Liver (tissue), 9 donors: ENCODE measurements around the gene MTF1. TPM values are rescaled to one million over a fixed set of nuclear protein-coding genes. Genes with fewer than 3 reads are reported as not detected.
A peak's percentile ranks its signal among the peaks of the same experiment; 100 is the strongest.
"Not testable (repeated sequence)": the region's sequence is repeated elsewhere in the genome, so short reads cannot be mapped to it uniquely, and the experiment has no call there.

Experiments used
- DNase-seq: peaks from one replicate; pipeline ENCODE4 v3.0.0-alpha.2; 2017; ENCODE audit warnings: low spot score
- H3K27ac ChIP-seq, 2 donors: one replicate each; pipeline ENCODE4 v1.7.0; 2013; ENCODE audit warnings: inconsistent platforms in 2 of 2, low read length in 2 of 2, control low read depth in 1 of 2, low read depth in 1 of 2, mild to moderate bottlenecking in 1 of 2
- H3K27me3 ChIP-seq, 4 donors: one replicate each; pipeline versions ENCODE4 v1.6.1 to v1.7.0; 2013; ENCODE audit warnings: low read length in 3 of 4, inconsistent platforms in 1 of 4, mild to moderate bottlenecking in 1 of 4, moderate library complexity in 1 of 4; ENCODE audit not compliant: control insufficient read depth in 4 of 4, insufficient read depth in 4 of 4
- H3K36me3 ChIP-seq, 4 donors: one replicate each; pipeline versions ENCODE4 v1.6.1 to v1.7.0; 2013; ENCODE audit warnings: low read length in 3 of 4, mild to moderate bottlenecking in 3 of 4, low read depth in 1 of 4, moderate library complexity in 1 of 4; ENCODE audit not compliant: control insufficient read depth in 4 of 4, insufficient read depth in 3 of 4
- H3K4me1 ChIP-seq, 4 donors: one replicate each; pipeline versions ENCODE4 v1.6.1 to v1.7.0; 2013; ENCODE audit warnings: low read length in 3 of 4, mild to moderate bottlenecking in 3 of 4, moderate library complexity in 1 of 4; ENCODE audit not compliant: control insufficient read depth in 4 of 4, insufficient read depth in 4 of 4
- H3K4me3 ChIP-seq, 3 donors: one replicate each; pipeline versions ENCODE4 v1.6.1 to v1.7.0; 2013; ENCODE audit warnings: low read length in 3 of 3, control low read depth in 1 of 3, low read depth in 1 of 3, mild to moderate bottlenecking in 1 of 3
- H3K9ac ChIP-seq, 2 donors: one replicate each; pipeline ENCODE4 v1.7.0; 2013; ENCODE audit warnings: low read length in 2 of 2, mild to moderate bottlenecking in 2 of 2, moderate library complexity in 2 of 2, control low read depth in 1 of 2, low read depth in 1 of 2
- H3K9me3 ChIP-seq, 4 donors: one replicate each; pipeline versions ENCODE4 v1.6.1 to v1.7.0; 2013; ENCODE audit warnings: low read length in 3 of 4; ENCODE audit not compliant: control insufficient read depth in 4 of 4
- ATF3 ChIP-seq: IDR thresholded peaks from 2 replicates; pipeline ENCODE4 v1.6.1; 2016; ENCODE audit warnings: antibody characterized with exemption
- CTCF ChIP-seq: fragments of 150-350 bp; IDR thresholded peaks from 2 replicates; pipeline ENCODE4 v1.5.1; 2017; ENCODE audit warnings: improper control_type of control experiment, low read depth, low read length; ENCODE audit not compliant: missing input control
- EGR1 ChIP-seq, 2 donors: IDR thresholded peaks; 2 replicates each; pipeline ENCODE4 v1.6.1; 2016 to 2018; ENCODE audit warnings: antibody characterized with exemption in 2 of 2, low read depth in 2 of 2
- FOXA1 ChIP-seq: IDR thresholded peaks from 2 replicates; pipeline ENCODE4 v1.6.1; 2016; ENCODE audit warnings: antibody characterized with exemption
- FOXA2 ChIP-seq: IDR thresholded peaks from 2 replicates; pipeline ENCODE4 v1.6.1; 2016; ENCODE audit warnings: antibody characterized with exemption
- GABPA ChIP-seq, 2 donors: IDR thresholded peaks in 1 of 2; conservative IDR thresholded peaks in 1 of 2; 2 replicates each; pipeline ENCODE4 v1.6.1; 2016; ENCODE audit warnings: antibody characterized with exemption in 2 of 2, mild to moderate bottlenecking in 1 of 2, moderate library complexity in 1 of 2
- HNF4A ChIP-seq, 2 donors: conservative IDR thresholded peaks; 2 replicates each; pipeline ENCODE4 v1.6.1; 2016; ENCODE audit warnings: antibody characterized with exemption in 2 of 2, mild to moderate bottlenecking in 2 of 2
- HNF4G ChIP-seq: IDR thresholded peaks from 2 replicates; pipeline ENCODE4 v1.6.1; 2016; ENCODE audit warnings: antibody characterized with exemption
- JUND ChIP-seq, 2 donors: IDR thresholded peaks; 2 replicates each; pipeline ENCODE4 v1.6.1; 2016; ENCODE audit warnings: antibody characterized with exemption in 2 of 2
- MAX ChIP-seq: IDR thresholded peaks from 2 replicates; pipeline ENCODE4 v1.6.1; 2016; ENCODE audit warnings: antibody characterized with exemption
- NR2F2 ChIP-seq: IDR thresholded peaks from 2 replicates; pipeline ENCODE4 v1.6.1; 2016; ENCODE audit warnings: antibody characterized with exemption
- RAD21 ChIP-seq, 2 donors: IDR thresholded peaks; 2 replicates each; pipeline ENCODE4 v1.6.1; 2016; ENCODE audit warnings: antibody characterized with exemption in 2 of 2, mild to moderate bottlenecking in 2 of 2
- REST ChIP-seq: IDR thresholded peaks from 2 replicates; pipeline ENCODE4 v1.6.1; 2016; ENCODE audit warnings: antibody characterized with exemption, mild to moderate bottlenecking
- RXRA ChIP-seq, 2 donors: IDR thresholded peaks; 2 replicates each; pipeline ENCODE4 v1.6.1; 2017 to 2018; ENCODE audit warnings: antibody characterized with exemption in 2 of 2, mild to moderate bottlenecking in 1 of 2
- SP1 ChIP-seq: IDR thresholded peaks from 2 replicates; pipeline ENCODE4 v1.6.1; 2018; ENCODE audit warnings: antibody characterized with exemption, mild to moderate bottlenecking
- TAF1 ChIP-seq: conservative IDR thresholded peaks from 2 replicates; pipeline ENCODE4 v1.6.1; 2016; ENCODE audit warnings: antibody characterized with exemption, mild to moderate bottlenecking
- YY1 ChIP-seq: IDR thresholded peaks from 2 replicates; pipeline ENCODE4 v1.6.1; 2016; ENCODE audit warnings: antibody characterized with exemption, mild to moderate bottlenecking
- ZBTB33 ChIP-seq: IDR thresholded peaks from 2 replicates; pipeline ENCODE4 v1.6.1; 2016; ENCODE audit warnings: antibody characterized with exemption
- WGBS: extraction: QIAGEN DNeasy Blood & Tissue Kit; methylation state at CpG from one replicate; pipeline ENCODE4 v1.1.7; 2013; 5-methylcytosine and 5-hydroxymethylcytosine counted together
- polyA plus RNA-seq, 2 donors: library from polyadenylated mRNA; stranded (reverse) in 1 of 2; unstranded in 1 of 2; fragments of 200-250 nt in 1 of 2; fragments of >200 nt in 1 of 2; fragmentation: Nextera tagmentation in 1 of 2; extraction: Ambion mirVana in 1 of 2; gene quantifications; one replicate each; pipeline versions ENCODE4 v1.2.1 to v1.2.3, GENCODE V29; 2013 to 2015
- total RNA-seq, 2 donors: library from RNA; depleted of rRNA; stranded (reverse); fragments of >200 nt; gene quantifications; one replicate each; pipeline ENCODE4 v1.2.3, GENCODE V29; 2014
- donor health status: healthy.
- donor health status: healthy.
- donor health status: healthy.
- donor health status: healthy.
- donor health status: healthy.

Gene MTF1
- total RNA-seq (1 to 10 TPM; 3.2 to 3.3 TPM), polyA plus RNA-seq (1 to 10 TPM; 2.3 to 2.8 TPM)

- H3K36me3 ChIP-seq, result peaks cover 5 to 36% (median 15%) of the 10 kb centered on the region in 4 donors
- under 1% methylated on average over 61 of the region's 61 CpGs for WGBS
- H3K27ac ChIP-seq, result peak within 1 kb of the TSS; percentile 76 to 95
- no peaks in the 10 kb centered on the region for H3K27me3 ChIP-seq
- H3K9ac ChIP-seq, result peak within 1 kb of the TSS; percentile 63 to 83
- peak within 1 kb of the TSS; percentile 75 to 97 (median 79) for H3K4me3 ChIP-seq
- peak; percentile 94 for DNase-seq
- TF ChIP-seq TAF1 (no peak), NR2F2 (no peak), CTCF (peak; percentile 78), RXRA (IDR thresholded peaks at IDR 0.05) (peak in 1 of 2 donors; percentile 35), FOXA1 (no peak), FOXA2 (no peak), GABPA (IDR thresholded peaks at IDR 0.05 in 1 of 2, conservative IDR thresholded peaks at IDR 0.05 in 1 of 2) (peak; percentile 96 to 99), MAX (peak; percentile 44), JUND (IDR thresholded peaks at IDR 0.05) (peak in 1 of 2 donors; percentile 24), EGR1 (IDR thresholded peaks at IDR 0.05; ENCODE audit: low read depth in 2 of 2) (peak in 1 of 2 donors; percentile 39), RAD21 (IDR thresholded peaks at IDR 0.05) (peak; percentile 78 to 84), ZBTB33 (no peak), ATF3 (no peak), SP1 (peak; percentile 63), REST (peak; percentile 61), HNF4G (no peak), YY1 (peak; percentile 88), HNF4A (conservative IDR thresholded peaks at IDR 0.05) (no peak)
- peaks cover 3 to 20% (median 17%) of the 10 kb centered on the region in 4 donors for H3K4me1 ChIP-seq
- no peaks in the 10 kb centered on the region for H3K9me3 ChIP-seq
Observed at GRCh38 chr1:37859507-37860345, at the start of gene MTF1. Gene MTF1, minus strand, starts transcription at chr1:37859592. Its CDS starts 1,934 bp downstream, at chr1:37857658.

- 98% methylated on average over 10 of the region's 10 CpGs for WGBS
- H3K27ac ChIP-seq, H3K4me1 ChIP-seq, DNase-seq, H3K9me3 ChIP-seq, H3K4me3 ChIP-seq, H3K9ac ChIP-seq, H3K36me3 ChIP-seq, H3K27me3 ChIP-seq: not testable (repeated sequence)
Observed at GRCh38 chr1:37908531-37908930, 49.1 kb upstream of the MTF1 start.

- not testable (repeated sequence) for DNase-seq, H3K9ac ChIP-seq, H3K4me1 ChIP-seq, H3K27me3 ChIP-seq, H3K36me3 ChIP-seq, H3K9me3 ChIP-seq, H3K27ac ChIP-seq, H3K4me3 ChIP-seq
- 96% methylated on average over 6 of the region's 6 CpGs for WGBS
Observed at GRCh38 chr1:37907416-37908125, 48.2 kb upstream of the MTF1 start.
